Stimulated activated CD4-positive, alpha-beta T cell treated with anti-CD3 and anti-CD28 coated beads, TNF-alpha, amount 100 ng/mL, for 24 hours (primary cell): ENCODE data around the gene PLCXD3.

Experiments
- DNase-seq, 3 experiments: peaks; one replicate each; pipeline ENCODE4 v3.0.0-alpha.2; 2020; ENCODE audit warnings: low read depth in 3 of 3

Gene PLCXD3

DNA sequence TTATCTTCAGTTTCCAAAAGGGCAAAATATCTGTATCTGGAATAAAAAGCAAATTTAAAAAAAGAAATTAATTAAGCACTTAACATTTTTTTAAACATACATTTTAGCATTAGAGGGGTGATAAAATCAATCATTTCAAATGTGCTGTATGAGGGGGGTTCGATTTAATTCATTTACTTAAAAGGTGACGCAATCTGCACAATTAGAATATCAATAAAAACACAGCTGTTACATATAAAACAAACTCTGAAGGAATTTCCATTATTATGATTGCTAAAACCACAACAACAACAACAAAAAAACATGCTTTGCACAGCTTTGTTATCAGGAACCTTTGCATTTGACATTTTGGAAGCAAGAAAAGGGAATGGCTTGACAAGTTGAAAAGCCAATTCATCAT is 225.5 kb downstream of the PLCXD3 start:
- no peak for DNase-seq

- DNase-seq = no peak
Measured at GRCh38 chr5:41281215-41281810, 229.1 kb downstream of the PLCXD3 start.

GRCh38 chr5:41279040-41279439 is 231.4 kb downstream of the PLCXD3 start:
- no peak for DNase-seq

DNA sequence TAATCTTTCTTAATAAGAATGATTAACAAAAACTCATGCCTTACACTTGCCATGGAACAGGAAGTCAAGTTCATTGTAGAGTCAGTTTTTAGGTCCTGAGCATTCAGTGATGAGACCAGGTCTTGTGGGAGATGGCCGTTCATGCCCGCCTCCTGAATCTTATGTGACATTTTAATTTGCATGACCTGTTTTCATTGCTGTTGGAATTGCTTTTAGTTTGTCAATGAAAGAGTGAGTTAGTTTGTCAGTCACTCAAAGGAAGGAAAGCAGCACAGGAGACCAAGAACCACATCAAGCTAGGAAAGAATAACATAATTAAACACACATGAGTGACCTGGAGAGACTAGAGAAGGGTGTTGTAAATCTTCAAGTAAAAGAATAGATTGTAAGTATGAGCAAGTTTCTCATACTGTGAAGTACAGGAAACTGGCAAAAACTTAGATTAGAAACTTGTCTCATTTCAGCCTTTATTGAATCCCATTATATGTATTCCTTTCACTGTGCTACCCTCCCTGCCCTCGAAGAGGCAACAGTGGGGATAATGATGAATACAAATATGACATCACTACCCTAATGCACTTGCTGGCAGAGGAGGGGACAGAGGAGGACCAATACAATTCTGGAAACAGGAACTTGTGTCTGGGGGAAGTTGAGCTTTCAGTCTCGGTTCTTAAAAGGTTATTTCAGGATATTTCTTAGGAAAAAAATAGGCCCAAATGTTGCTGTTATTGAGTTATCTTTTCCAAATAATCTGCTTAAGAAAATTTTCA is 232.7 kb downstream of the PLCXD3 start:
- no peak for DNase-seq

DNA sequence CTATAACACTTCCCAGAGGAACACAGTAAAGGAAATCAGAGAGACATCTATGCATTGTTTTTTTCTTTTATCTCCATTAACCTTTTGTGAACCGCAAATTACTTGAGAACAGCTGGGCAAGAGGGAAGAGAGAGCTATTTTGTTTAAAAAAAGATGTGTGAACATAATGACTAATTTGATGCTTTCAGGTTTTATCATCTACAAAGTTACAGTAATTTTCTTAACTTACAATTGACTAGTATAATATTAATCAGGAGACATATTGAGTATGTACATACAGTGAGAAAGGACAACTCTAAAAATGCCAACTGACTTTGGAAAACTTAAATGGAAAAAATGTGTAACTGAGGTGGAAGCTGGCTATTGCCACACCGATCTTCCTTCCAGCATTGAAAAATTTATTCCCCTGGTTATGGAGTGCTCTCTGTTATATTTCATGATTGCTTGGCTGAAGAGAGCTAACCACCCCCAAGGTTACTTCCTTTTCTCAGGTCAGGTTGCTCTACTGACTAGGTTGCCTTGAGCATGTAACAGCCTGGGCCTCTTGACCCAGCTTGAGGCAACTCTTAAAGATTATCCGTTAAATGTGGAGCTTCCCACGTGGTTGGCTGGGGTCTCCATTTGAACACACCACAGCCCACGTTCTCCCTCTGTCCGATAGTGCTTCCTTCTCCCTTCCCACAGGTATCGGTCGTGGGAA is 234.4 kb downstream of the PLCXD3 start:
- no peak for DNase-seq

- no peak for DNase-seq
Measured at GRCh38 chr5:41270423-41271251, 239.8 kb downstream of the PLCXD3 start.

- no peak for DNase-seq
Measured at GRCh38 chr5:41268894-41269293, 241.5 kb downstream of the PLCXD3 start.

GRCh38 chr5:41266377-41266776 is 244.0 kb downstream of the PLCXD3 start:
- no peak for DNase-seq

- DNase-seq = no peak
Measured at GRCh38 chr5:41264019-41264418, 246.4 kb downstream of the PLCXD3 start.

GRCh38 chr5:41263335-41263734 is 247.1 kb downstream of the PLCXD3 start:
- DNase-seq = no peak
